ENCODE measurements around the gene C9orf57. TPM values are rescaled to one million over a fixed set of nuclear protein-coding genes. Genes with fewer than 3 reads are reported as not detected.

C9orf57 gene
- total RNA-seq, 1 experiment from 2014 or later: not detected

- no peaks in the 10 kb centered on the region for H3K27me3 ChIP-seq (ENCODE audit: insufficient read depth, low read depth)
- H3K27ac ChIP-seq: no peak overlapping the region
- no peaks in the 10 kb centered on the region for H3K9me3 ChIP-seq (ENCODE audit: insufficient read depth, low read depth)
- no TSS peak for BruUV-seq (replicated peaks)
- no peak overlapping the region for H3K4me2 ChIP-seq
- H3F3A ChIP-seq (ENCODE audit: insufficient read depth, low read depth): peaks cover 4% of the 10 kb centered on the region; the same call in 1 of the 2 replicates
- no peaks in the 10 kb centered on the region for H4K20me1 ChIP-seq (ENCODE audit: insufficient read depth)
- ChIA-PET CTCF (interaction anchor here (0.7 to 2.1 kb wide), 10 partner anchors 13 to 754 kb away, joined by 3 to 18 read pairs (median 3); no protein-coding TSS in a partner anchor), POLR2A (ENCODE audit: unreplicated experiment) (interaction anchor here (0.5 to 1.0 kb wide), 4 partner anchors 110 to 789 kb away, joined by 3 to 9 read pairs (median 6); no protein-coding TSS in a partner anchor)
- peak; percentile 46 to 82 for DNase-seq
- H3K9me2 ChIP-seq (ENCODE audit: insufficient read depth): no peaks in the 10 kb centered on the region
- 0 out of 2 replicates have a peak, but pooled peaks cover 6% of the 10 kb centered on the region for H3K4me1 ChIP-seq (replicated peaks; ENCODE audit: insufficient read depth)
- no peak overlapping the region for H2AFZ ChIP-seq
- H3K79me2 ChIP-seq (ENCODE audit: low read depth): no peaks in the 10 kb centered on the region
- intact Hi-C loops (cut with micrococcal nuclease; ENCODE audit: unreplicated experiment): loop anchor here (1.0 to 10.0 kb wide), 7 partner anchors 110 to 1162 kb away; partner anchors contain the start of gene GDA
- no peaks in the 10 kb centered on the region for H3K36me3 ChIP-seq (ENCODE audit: low read depth)
- no peak overlapping the region for H3K4me3 ChIP-seq
- TF ChIP-seq EZH2 (IDR thresholded peaks at IDR 0.05; ENCODE audit: low read depth): no peak
- TF ChIP-seq, protein P1, sequence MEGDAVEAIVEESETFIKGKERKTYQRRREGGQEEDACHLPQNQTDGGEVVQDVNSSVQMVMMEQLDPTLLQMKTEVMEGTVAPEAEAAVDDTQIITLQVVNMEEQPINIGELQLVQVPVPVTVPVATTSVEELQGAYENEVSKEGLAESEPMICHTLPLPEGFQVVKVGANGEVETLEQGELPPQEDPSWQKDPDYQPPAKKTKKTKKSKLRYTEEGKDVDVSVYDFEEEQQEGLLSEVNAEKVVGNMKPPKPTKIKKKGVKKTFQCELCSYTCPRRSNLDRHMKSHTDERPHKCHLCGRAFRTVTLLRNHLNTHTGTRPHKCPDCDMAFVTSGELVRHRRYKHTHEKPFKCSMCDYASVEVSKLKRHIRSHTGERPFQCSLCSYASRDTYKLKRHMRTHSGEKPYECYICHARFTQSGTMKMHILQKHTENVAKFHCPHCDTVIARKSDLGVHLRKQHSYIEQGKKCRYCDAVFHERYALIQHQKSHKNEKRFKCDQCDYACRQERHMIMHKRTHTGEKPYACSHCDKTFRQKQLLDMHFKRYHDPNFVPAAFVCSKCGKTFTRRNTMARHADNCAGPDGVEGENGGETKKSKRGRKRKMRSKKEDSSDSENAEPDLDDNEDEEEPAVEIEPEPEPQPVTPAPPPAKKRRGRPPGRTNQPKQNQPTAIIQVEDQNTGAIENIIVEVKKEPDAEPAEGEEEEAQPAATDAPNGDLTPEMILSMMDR (conservative IDR thresholded peaks at IDR 0.05): peak; percentile 97
Observed at GRCh38 chr9:72038890-72039410, 21.5 kb downstream of the C9orf57 start.

DNA sequence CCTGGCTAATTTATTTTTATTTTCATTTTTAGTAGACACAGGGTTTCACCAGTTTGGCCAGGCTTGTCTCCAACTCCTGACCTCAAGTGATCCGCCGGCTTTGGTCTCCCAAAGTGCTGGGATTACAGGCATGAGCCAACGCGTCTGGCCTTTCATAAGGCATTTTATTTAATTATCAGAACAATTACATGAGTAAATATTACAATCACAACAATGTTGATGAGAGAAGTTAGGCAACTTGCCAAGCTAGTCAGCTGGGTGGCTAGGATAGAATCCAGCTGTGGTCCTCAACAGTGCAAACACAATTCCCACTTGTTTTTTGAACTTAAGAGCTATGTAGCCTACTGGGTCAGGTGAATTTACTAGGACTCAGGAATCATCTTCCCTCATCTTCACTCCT is 22.0 kb downstream of the C9orf57 start:
- Histone ChIP-seq H3K27ac (no peak overlapping the region), H4K20me1 (ENCODE audit: insufficient read depth) (no peaks in the 10 kb centered on the region), H3K4me1 (replicated peaks; ENCODE audit: insufficient read depth) (0 out of 2 replicates have a peak, but pooled peaks cover 6% of the 10 kb centered on the region), H3K4me2 (no peak overlapping the region), H3F3A (ENCODE audit: insufficient read depth, low read depth) (peaks cover 4% of the 10 kb centered on the region; the same call in 1 of the 2 replicates), H3K36me3 (ENCODE audit: low read depth) (no peaks in the 10 kb centered on the region), H3K4me3 (no peak overlapping the region), H3K9me2 (ENCODE audit: insufficient read depth) (no peaks in the 10 kb centered on the region), H3K79me2 (ENCODE audit: low read depth) (no peaks in the 10 kb centered on the region), H3K27me3 (ENCODE audit: insufficient read depth, low read depth) (no peaks in the 10 kb centered on the region), H2AFZ (no peak overlapping the region), H3K9me3 (ENCODE audit: insufficient read depth, low read depth) (no peaks in the 10 kb centered on the region)
- TF ChIP-seq EZH2 (IDR thresholded peaks at IDR 0.05; ENCODE audit: low read depth): no peak
- TF ChIP-seq, protein P1 (conservative IDR thresholded peaks at IDR 0.05): no peak
- ChIA-PET POLR2A (ENCODE audit: unreplicated experiment) (interaction anchor here (0.7 kb wide), 1 partner anchor 111 kb away, joined by 9 read pairs; no protein-coding TSS in a partner anchor), CTCF (interaction anchor here (0.6 to 2.1 kb wide), 9 partner anchors 12 to 754 kb away, joined by 3 to 18 read pairs (median 3); no protein-coding TSS in a partner anchor)
- BruUV-seq (replicated peaks): no TSS peak
- intact Hi-C loops (cut with micrococcal nuclease; ENCODE audit: unreplicated experiment): loop anchor here (2.0 to 10.0 kb wide), 3 partner anchors 164 to 1162 kb away; no protein-coding TSS in a partner anchor
- DNase-seq: no peak

DNA sequence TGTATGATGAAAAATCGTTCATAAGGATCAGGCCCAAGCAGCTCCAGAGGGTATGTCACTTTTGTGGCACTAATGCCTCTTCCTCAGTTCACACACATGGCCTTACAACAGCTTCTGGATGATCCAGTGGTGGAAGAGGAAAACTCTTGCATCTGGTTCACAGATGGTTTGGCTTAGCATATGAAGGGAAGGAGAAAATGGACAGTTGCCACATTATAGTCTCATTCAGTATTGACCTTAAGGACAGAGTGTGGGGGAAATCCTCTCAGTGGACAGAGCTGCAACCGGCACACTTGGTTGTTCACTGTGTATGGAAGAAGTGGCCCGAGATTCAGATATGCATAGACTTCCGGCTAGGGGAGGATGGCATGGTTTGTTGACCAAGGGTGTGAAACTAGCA is 22.8 kb downstream of the C9orf57 start:
- no TSS peak for BruUV-seq (replicated peaks)
- no peaks in the 10 kb centered on the region for H3K79me2 ChIP-seq (ENCODE audit: low read depth)
- POLR2A ChIA-PET (ENCODE audit: unreplicated experiment): no interaction called here
- H3K36me3 ChIP-seq (ENCODE audit: low read depth): no peaks in the 10 kb centered on the region
- no peak overlapping the region for H3K4me3 ChIP-seq
- no peak overlapping the region for H3K4me2 ChIP-seq
- no peak overlapping the region for H3K27ac ChIP-seq
- H4K20me1 ChIP-seq (ENCODE audit: insufficient read depth): no peaks in the 10 kb centered on the region
- intact Hi-C loops (cut with micrococcal nuclease; ENCODE audit: unreplicated experiment): loop anchor here (5.0 to 10.0 kb wide), 2 partner anchors 165 to 1037 kb away; no protein-coding TSS in a partner anchor
- DNase-seq: no peak
- no peak for TF ChIP-seq EZH2 (IDR thresholded peaks at IDR 0.05; ENCODE audit: low read depth)
- TF ChIP-seq, protein P1 (conservative IDR thresholded peaks at IDR 0.05): no peak
- H3K9me2 ChIP-seq (ENCODE audit: insufficient read depth): no peaks in the 10 kb centered on the region
- CTCF ChIA-PET: no interaction called here
- H3K4me1 ChIP-seq (replicated peaks; ENCODE audit: insufficient read depth): 0 out of 2 replicates have a peak, but pooled peaks cover 6% of the 10 kb centered on the region
- H3K27me3 ChIP-seq (ENCODE audit: insufficient read depth, low read depth): no peaks in the 10 kb centered on the region
- H3F3A ChIP-seq (ENCODE audit: insufficient read depth, low read depth): no peaks in the 10 kb centered on the region
- H3K9me3 ChIP-seq (ENCODE audit: insufficient read depth, low read depth): no peaks in the 10 kb centered on the region
- H2AFZ ChIP-seq: no peak overlapping the region
